C4-2B (cell line): ENCODE measurements around the gene MYZAP.

Experiments
- ZFX ChIP-seq: fragments of 450-650 bp; IDR thresholded peaks from 2 replicates; pipeline ENCODE4 v1.6.1; 2017
- TF ChIP-seq, protein P1 (sequence below): fragments of 450-650 bp; conservative IDR thresholded peaks from 2 replicates; pipeline ENCODE4 v1.5.1; 2017; ENCODE audit warnings: mild to moderate bottlenecking

DNA sequence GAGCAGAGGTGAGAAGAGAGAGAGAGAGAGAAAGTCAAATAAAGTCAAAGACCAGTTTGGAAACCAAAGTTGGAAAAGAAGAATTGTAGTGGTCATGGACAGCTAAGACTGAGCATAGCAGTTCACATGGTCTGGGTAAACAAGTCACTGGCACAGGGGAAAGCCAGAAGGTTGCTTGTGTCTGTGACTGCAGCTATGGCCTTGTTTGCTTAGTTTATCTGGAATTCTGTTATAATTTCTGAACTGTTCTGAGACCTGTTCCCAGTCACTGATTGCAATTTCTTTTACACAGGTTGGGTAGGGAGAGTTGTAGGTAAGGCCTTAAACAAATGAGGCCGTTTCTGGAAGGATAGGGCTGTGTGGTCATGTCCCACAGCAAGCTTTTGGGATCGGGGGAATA, 43.4 kb upstream of the MYZAP start:
- TF ChIP-seq, protein P1, sequence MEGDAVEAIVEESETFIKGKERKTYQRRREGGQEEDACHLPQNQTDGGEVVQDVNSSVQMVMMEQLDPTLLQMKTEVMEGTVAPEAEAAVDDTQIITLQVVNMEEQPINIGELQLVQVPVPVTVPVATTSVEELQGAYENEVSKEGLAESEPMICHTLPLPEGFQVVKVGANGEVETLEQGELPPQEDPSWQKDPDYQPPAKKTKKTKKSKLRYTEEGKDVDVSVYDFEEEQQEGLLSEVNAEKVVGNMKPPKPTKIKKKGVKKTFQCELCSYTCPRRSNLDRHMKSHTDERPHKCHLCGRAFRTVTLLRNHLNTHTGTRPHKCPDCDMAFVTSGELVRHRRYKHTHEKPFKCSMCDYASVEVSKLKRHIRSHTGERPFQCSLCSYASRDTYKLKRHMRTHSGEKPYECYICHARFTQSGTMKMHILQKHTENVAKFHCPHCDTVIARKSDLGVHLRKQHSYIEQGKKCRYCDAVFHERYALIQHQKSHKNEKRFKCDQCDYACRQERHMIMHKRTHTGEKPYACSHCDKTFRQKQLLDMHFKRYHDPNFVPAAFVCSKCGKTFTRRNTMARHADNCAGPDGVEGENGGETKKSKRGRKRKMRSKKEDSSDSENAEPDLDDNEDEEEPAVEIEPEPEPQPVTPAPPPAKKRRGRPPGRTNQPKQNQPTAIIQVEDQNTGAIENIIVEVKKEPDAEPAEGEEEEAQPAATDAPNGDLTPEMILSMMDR = no peak
- no peak for TF ChIP-seq ZFX
